ENCODE measurements around the gene CCNC. TPM values are rescaled to one million over a fixed set of nuclear protein-coding genes. Genes with fewer than 3 reads are reported as not detected.

The CCNC gene
- total and polyA plus RNA-seq, 2 of the 13 experiments (the other 11 are each of a cell fraction or from before 2014, with no cell fraction given) = 69.6 to 141 TPM

GRCh38 chr6:99520855-99521632, 47.4 kb downstream of the CCNC start (continued):
- TF ChIP-seq, protein P1, sequence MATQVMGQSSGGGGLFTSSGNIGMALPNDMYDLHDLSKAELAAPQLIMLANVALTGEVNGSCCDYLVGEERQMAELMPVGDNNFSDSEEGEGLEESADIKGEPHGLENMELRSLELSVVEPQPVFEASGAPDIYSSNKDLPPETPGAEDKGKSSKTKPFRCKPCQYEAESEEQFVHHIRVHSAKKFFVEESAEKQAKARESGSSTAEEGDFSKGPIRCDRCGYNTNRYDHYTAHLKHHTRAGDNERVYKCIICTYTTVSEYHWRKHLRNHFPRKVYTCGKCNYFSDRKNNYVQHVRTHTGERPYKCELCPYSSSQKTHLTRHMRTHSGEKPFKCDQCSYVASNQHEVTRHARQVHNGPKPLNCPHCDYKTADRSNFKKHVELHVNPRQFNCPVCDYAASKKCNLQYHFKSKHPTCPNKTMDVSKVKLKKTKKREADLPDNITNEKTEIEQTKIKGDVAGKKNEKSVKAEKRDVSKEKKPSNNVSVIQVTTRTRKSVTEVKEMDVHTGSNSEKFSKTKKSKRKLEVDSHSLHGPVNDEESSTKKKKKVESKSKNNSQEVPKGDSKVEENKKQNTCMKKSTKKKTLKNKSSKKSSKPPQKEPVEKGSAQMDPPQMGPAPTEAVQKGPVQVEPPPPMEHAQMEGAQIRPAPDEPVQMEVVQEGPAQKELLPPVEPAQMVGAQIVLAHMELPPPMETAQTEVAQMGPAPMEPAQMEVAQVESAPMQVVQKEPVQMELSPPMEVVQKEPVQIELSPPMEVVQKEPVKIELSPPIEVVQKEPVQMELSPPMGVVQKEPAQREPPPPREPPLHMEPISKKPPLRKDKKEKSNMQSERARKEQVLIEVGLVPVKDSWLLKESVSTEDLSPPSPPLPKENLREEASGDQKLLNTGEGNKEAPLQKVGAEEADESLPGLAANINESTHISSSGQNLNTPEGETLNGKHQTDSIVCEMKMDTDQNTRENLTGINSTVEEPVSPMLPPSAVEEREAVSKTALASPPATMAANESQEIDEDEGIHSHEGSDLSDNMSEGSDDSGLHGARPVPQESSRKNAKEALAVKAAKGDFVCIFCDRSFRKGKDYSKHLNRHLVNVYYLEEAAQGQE (IDR thresholded peaks at IDR 0.05; ENCODE audit: borderline replicate concordance in 1 of 2, low read depth in 1 of 2, low read length in 2 of 2) = 0 out of 4 replicates have a peak, but pooled peaks of 1 of the 2 experiments have one; percentile 61
- TF ChIP-seq GATAD2A (CRISPR knock-in tag; IDR thresholded peaks at IDR 0.05) = 0 out of 2 replicates have a peak, but pooled peaks have one; percentile 12
- no peak for TF ChIP-seq HNRNPH1 (optimal IDR thresholded peaks at IDR 0.05; ENCODE audit: low read depth, low read length)
- no peak for TF ChIP-seq GATA4 (IDR thresholded peaks at IDR 0.05; ENCODE audit: borderline replicate concordance, low read depth)
- TF ChIP-seq ZNF552 (CRISPR knock-in tag; IDR thresholded peaks at IDR 0.05; ENCODE audit: borderline replicate concordance) = peak; percentile 56; the same call in 1 of the 2 replicates
- TF ChIP-seq CREB1 (IDR thresholded peaks at IDR 0.05) = no peak
- TF ChIP-seq CREB1 (CRISPR knock-in tag; IDR thresholded peaks at IDR 0.05) = no peak
- TF ChIP-seq ZBED4 (CRISPR knock-in tag; IDR thresholded peaks at IDR 0.05; ENCODE audit: borderline replicate concordance) = peak; percentile 65; the same call in 1 of the 2 replicates
- TF ChIP-seq ZZZ3 (CRISPR knock-in tag; IDR thresholded peaks at IDR 0.05; ENCODE audit: borderline replicate concordance) = no peak
- TF ChIP-seq KLF16 (CRISPR knock-in tag; IDR thresholded peaks at IDR 0.05) = peak in 1 of 2 experiments; percentile 44; a peak in 1 of 4 replicates
- peak; percentile 77 for TF ChIP-seq XRCC5 (optimal IDR thresholded peaks at IDR 0.05; ENCODE audit: low read length)
- no peak for TF ChIP-seq ZNF713 (CRISPR knock-in tag; IDR thresholded peaks at IDR 0.05)
- no peak for TF ChIP-seq ZNF143 (CRISPR knock-in tag; IDR thresholded peaks at IDR 0.05)
- TF ChIP-seq RBFOX2 (IDR thresholded peaks at IDR 0.05; ENCODE audit: low read depth, low read length) = peak; percentile 90
- no peak for TF ChIP-seq ZNF75D (CRISPR knock-in tag; IDR thresholded peaks at IDR 0.05; ENCODE audit: borderline replicate concordance)
- TF ChIP-seq ZNF781 (CRISPR knock-in tag; IDR thresholded peaks at IDR 0.05; ENCODE audit: borderline replicate concordance, not compliant biosample characterization) = peak; percentile 49
- peak; percentile 64; the same call in 1 of the 2 replicates for TF ChIP-seq NR0B2 (CRISPR knock-in tag; IDR thresholded peaks at IDR 0.05)
- peak; percentile 62; the same call in 1 of the 2 replicates for TF ChIP-seq MYC (CRISPR knock-in tag; IDR thresholded peaks at IDR 0.05; ENCODE audit: borderline replicate concordance)
- 0 out of 2 replicates have a peak, but pooled peaks have one; percentile 25 for TF ChIP-seq NR2C2 (CRISPR knock-in tag; IDR thresholded peaks at IDR 0.05; ENCODE audit: borderline replicate concordance)
- no peak for TF ChIP-seq HDAC6 (IDR thresholded peaks at IDR 0.05; ENCODE audit: low read depth, low read length)
